22Rv1 (cell line): ENCODE measurements around the gene STX2.
"Not testable (repeated sequence)": the region's sequence is repeated elsewhere in the genome, so short reads cannot be mapped to it uniquely, and the experiment has no call there.

Experiments used
- H3K27ac ChIP-seq: fragments of 450-650 bp; 2 replicates; pipeline ENCODE4 v1.5.1; 2017
- ZFX ChIP-seq: fragments of 450-650 bp; IDR thresholded peaks from 2 replicates; pipeline ENCODE4 v1.6.1; 2017; ENCODE audit warnings: antibody characterized with exemption, borderline replicate concordance
- TF ChIP-seq, protein P1 (sequence below): fragments of 450-650 bp; IDR thresholded peaks from 2 replicates; pipeline ENCODE4 v1.5.1; 2017; ENCODE audit warnings: mild to moderate bottlenecking

The STX2 gene

DNA sequence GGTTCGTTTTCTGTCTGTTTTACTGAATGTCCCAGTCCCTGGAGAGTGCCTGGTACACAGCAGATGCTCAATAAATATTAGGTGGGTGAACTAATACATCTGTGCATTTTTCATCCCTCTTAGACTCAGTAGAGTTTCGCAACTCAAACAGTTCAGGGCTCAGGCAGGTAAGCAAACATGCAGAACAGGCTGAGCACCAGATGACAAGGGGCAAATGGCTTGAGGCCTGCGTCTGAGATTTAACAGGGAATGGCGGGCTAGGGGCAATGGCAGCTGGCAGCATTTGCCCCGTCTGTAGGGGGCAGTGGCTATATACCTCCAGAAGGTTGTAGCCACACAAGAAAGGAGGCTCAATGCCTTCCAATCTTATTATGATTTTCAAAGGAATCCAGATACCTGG is 24.2 kb upstream of the STX2 start:
- TF ChIP-seq ZFX, result no peak
- TF ChIP-seq, protein P1, sequence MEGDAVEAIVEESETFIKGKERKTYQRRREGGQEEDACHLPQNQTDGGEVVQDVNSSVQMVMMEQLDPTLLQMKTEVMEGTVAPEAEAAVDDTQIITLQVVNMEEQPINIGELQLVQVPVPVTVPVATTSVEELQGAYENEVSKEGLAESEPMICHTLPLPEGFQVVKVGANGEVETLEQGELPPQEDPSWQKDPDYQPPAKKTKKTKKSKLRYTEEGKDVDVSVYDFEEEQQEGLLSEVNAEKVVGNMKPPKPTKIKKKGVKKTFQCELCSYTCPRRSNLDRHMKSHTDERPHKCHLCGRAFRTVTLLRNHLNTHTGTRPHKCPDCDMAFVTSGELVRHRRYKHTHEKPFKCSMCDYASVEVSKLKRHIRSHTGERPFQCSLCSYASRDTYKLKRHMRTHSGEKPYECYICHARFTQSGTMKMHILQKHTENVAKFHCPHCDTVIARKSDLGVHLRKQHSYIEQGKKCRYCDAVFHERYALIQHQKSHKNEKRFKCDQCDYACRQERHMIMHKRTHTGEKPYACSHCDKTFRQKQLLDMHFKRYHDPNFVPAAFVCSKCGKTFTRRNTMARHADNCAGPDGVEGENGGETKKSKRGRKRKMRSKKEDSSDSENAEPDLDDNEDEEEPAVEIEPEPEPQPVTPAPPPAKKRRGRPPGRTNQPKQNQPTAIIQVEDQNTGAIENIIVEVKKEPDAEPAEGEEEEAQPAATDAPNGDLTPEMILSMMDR, result no peak
- H3K27ac ChIP-seq, result no peak overlapping the region

DNA sequence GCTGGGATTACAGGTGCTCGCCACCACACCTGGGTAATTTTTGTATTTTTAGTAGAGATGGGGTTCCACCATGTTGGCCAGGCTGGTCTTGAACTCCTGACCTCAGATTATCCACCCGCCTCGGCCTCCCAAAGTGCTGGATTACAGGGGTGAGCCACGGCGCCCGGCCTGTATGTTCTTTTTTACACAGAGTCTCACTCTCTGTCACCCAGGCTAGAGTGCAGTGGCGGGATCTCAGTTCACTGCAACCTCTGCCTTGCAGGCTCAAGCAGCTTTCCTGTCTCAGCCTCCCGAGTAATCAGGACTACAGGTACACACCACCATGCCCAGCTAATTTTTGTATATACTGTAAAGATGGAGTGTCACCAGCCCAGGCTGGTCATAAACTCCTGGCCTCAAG is 23.7 kb upstream of the STX2 start:
- not testable (repeated sequence) for H3K27ac ChIP-seq

DNA sequence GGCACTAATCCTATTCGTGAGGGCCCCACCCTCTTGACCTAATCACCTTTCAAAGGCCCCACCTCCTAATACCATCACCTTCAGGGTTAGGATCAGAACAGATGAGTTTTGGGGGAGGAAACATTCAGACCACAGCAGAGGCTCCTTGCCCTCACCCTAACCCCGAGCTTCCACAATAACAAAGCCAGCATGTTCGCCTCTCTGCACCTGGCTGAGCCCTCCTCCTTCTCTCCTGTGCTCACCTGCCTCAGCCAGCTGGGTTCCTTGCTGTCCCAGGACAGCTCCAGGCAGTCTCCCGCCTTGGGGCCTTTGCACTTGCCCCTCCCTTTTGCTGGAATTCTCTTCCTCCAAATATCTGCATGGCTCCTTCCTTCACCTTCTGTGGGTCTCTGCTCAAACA is 23.1 kb upstream of the STX2 start:
- no peak overlapping the region for H3K27ac ChIP-seq
- TF ChIP-seq, protein P1, result no peak
- no peak for TF ChIP-seq ZFX

DNA sequence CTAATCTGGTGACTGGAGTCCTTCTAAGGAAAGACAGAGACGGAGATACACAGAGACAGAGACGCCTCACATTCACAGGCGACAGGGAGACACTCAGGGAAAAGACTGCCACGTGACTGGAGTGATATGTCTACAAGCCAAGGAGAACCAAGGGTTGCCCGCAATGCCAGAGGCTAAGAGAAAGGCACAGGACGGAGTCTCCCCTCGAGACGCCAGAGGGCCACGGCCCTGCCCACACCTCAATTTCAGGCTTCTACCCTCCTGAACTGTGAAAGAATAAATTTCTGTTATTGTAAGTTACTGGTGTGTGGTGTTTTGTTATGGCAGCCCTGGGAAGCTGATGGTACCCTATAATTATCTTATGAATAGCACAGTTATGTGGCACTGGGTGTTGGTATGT is 21.3 kb upstream of the STX2 start:
- no peak for TF ChIP-seq ZFX
- TF ChIP-seq, protein P1, result no peak
- H3K27ac ChIP-seq, result no peak overlapping the region

DNA sequence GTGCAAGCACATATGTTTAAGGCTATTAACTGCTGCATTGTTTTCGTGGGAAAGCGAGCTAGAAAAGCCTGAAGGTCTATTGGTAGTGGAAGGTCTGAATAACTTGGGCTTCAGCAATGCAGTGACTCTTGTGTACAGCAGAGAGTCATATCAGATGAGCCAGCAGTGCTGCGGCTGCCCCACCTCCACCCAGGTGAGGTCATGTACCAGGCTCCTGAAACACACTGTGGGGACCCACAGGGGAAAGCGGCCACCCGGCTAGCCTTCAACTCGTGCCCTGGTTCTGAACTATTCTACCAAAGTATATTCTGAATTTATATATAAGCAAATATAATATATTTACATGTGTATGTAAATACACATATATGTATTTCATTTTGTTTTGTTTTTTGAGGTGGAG is 20.1 kb upstream of the STX2 start:
- no peak for TF ChIP-seq ZFX
- TF ChIP-seq, protein P1, result no peak
- no peak overlapping the region for H3K27ac ChIP-seq

DNA sequence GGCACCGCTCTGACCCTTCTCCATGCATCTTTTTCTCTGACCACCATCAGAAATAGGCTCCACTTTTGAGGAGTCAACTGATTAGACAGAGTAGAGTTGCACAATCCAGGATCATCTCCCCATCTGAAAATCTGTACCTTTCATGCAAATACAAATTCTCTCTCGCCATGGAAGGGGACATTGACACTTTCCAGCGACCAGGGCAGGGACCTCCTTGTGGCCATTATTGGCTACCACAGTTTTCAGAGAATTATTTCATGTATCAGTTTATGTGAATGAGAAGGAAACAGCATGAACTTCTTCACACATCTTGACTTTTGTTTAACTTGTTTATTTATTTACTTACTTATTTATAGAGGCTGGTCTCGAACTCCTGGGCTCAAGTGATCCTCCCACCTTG is 19.0 kb upstream of the STX2 start:
- TF ChIP-seq, protein P1, result no peak
- no peak for TF ChIP-seq ZFX
- no peak overlapping the region for H3K27ac ChIP-seq

DNA sequence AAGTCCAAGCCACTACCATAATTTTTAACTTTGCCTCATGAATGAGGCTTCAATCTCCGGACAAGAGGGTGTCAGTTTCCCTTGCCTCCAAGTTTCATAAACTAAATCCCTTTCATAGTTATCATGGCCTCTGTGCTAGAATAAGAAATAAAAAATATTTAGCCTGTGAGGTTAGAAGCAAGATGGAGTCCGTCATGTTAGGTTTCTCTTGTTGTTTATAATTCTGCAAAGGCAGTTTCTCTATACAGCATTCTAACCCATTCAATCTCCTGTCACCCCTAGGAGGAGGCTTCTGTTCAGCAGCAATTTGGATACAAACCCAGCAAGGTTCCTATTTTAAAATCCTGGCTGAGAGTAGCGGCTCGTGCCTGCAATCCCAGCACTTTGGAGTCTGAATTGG is 17.0 kb upstream of the STX2 start:
- H3K27ac ChIP-seq, result no peak overlapping the region
- TF ChIP-seq, protein P1, result no peak

DNA sequence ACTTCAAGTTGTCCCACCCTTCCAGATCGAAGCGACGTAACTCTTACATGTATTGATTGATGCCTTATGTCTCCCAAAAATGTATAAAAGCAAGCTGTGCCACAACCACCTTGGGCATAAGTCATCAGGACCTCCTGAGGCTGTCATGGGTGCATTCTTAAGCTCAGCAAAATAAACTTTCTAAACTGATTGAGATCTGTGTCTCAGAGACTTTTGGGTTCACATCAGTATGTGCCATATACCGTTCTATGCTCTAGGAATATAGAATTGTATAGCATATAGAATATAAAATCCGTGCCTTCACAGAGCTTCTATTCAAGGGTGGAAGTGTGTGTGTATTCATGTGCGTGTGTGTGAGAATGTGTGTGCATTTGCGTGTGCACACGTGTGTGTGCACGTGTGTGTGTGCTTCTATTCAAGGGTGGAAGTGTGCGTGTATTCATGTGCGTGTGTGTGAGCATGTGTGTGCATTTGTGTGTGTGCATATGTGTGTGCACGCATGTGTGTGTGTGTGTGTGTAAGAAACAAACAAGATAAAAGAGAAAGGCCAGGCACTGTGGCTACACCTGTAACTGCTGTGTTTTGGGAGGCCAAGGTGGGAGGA is 11.5 kb upstream of the STX2 start:
- H3K27ac ChIP-seq, result no peak overlapping the region
- no peak for TF ChIP-seq ZFX
- TF ChIP-seq, protein P1, result no peak
